Muscle layer of colon (tissue), 2 donors: ENCODE results near the gene DSG3.

Source experiments
- H3K27ac ChIP-seq: one replicate; pipeline ENCODE4 v1.7.0; 2013; ENCODE audit warnings: low read depth, mild to moderate bottlenecking, low read length, moderate library complexity
- H3K27me3 ChIP-seq, 2 donors: one replicate each; pipeline ENCODE4 v1.7.0; 2013; ENCODE audit warnings: low read length in 2 of 2, mild to moderate bottlenecking in 2 of 2; ENCODE audit not compliant: insufficient read depth in 2 of 2, control insufficient read depth in 1 of 2
- H3K36me3 ChIP-seq: one replicate; pipeline ENCODE4 v1.7.0; 2013; ENCODE audit warnings: mild to moderate bottlenecking, low read length; ENCODE audit not compliant: insufficient read depth
- H3K4me1 ChIP-seq: one replicate; pipeline ENCODE4 v1.7.0; 2013; ENCODE audit warnings: mild to moderate bottlenecking, low read length; ENCODE audit not compliant: insufficient read depth
- H3K4me3 ChIP-seq, 2 donors: one replicate each; pipeline ENCODE4 v1.7.0; 2013; ENCODE audit warnings: low read length in 2 of 2, low read depth in 1 of 2, mild to moderate bottlenecking in 1 of 2, moderate library complexity in 1 of 2
- H3K9ac ChIP-seq: one replicate; pipeline ENCODE4 v1.7.0; 2013; ENCODE audit warnings: low read length
- H3K9me3 ChIP-seq: one replicate; pipeline ENCODE4 v1.7.0; 2013; ENCODE audit warnings: mild to moderate bottlenecking, low read length
- donor health status: abdominal sarcoma.
- donor health status: Adenocarcinoma of cecum.

Gene DSG3

GRCh38 chr18:31417850-31418249 is 29.7 kb upstream of the DSG3 start:
- Histone ChIP-seq H3K9me3 (no peaks in the 10 kb centered on the region), H3K27ac (no peak overlapping the region), H3K27me3 (no peaks in the 10 kb centered on the region), H3K4me3 (no peak overlapping the region), H3K9ac (no peak overlapping the region), H3K4me1 (no peaks in the 10 kb centered on the region), H3K36me3 (no peaks in the 10 kb centered on the region)

GRCh38 chr18:31419457-31419932 is 28.0 kb upstream of the DSG3 start:
- Histone ChIP-seq H3K4me1 (no peaks in the 10 kb centered on the region), H3K27ac (no peak overlapping the region), H3K27me3 (no peaks in the 10 kb centered on the region), H3K9me3 (no peaks in the 10 kb centered on the region), H3K4me3 (no peak overlapping the region), H3K9ac (no peak overlapping the region), H3K36me3 (no peaks in the 10 kb centered on the region)

- Histone ChIP-seq H3K4me1 (no peaks in the 10 kb centered on the region), H3K9me3 (no peaks in the 10 kb centered on the region), H3K27ac (no peak overlapping the region), H3K36me3 (no peaks in the 10 kb centered on the region), H3K4me3 (no peak overlapping the region), H3K9ac (no peak overlapping the region), H3K27me3 (no peaks in the 10 kb centered on the region)
These were observed 27.5 kb upstream of the DSG3 start for GRCh38 chr18:31420032-31420431.

- Histone ChIP-seq H3K9me3 (no peaks in the 10 kb centered on the region), H3K36me3 (no peaks in the 10 kb centered on the region), H3K4me1 (no peaks in the 10 kb centered on the region), H3K4me3 (no peak overlapping the region), H3K27ac (no peak overlapping the region), H3K27me3 (no peaks in the 10 kb centered on the region), H3K9ac (no peak overlapping the region)
These were observed 27.0 kb upstream of the DSG3 start for GRCh38 chr18:31420524-31420923.

- no peak overlapping the region for H3K9ac ChIP-seq
- H3K9me3 ChIP-seq = no peaks in the 10 kb centered on the region
- H3K27ac ChIP-seq = no peak overlapping the region
- no peaks in the 10 kb centered on the region for H3K27me3 ChIP-seq
- H3K4me3 ChIP-seq = no peak overlapping the region
- no peaks in the 10 kb centered on the region for H3K4me1 ChIP-seq
- no peaks in the 10 kb centered on the region for H3K36me3 ChIP-seq
These were observed 23.1 kb upstream of the DSG3 start for GRCh38 chr18:31424383-31424988.

- no peaks in the 10 kb centered on the region for H3K9me3 ChIP-seq
- H3K4me3 ChIP-seq = no peak overlapping the region
- no peaks in the 10 kb centered on the region for H3K4me1 ChIP-seq
- H3K36me3 ChIP-seq = no peaks in the 10 kb centered on the region
- no peaks in the 10 kb centered on the region for H3K27me3 ChIP-seq
- H3K27ac ChIP-seq = no peak overlapping the region
- H3K9ac ChIP-seq = no peak overlapping the region
These were observed 21.5 kb upstream of the DSG3 start for GRCh38 chr18:31426021-31426420.

- no peak overlapping the region for H3K4me3 ChIP-seq
- H3K9ac ChIP-seq = no peak overlapping the region
- H3K4me1 ChIP-seq = no peaks in the 10 kb centered on the region
- no peak overlapping the region for H3K27ac ChIP-seq
- no peaks in the 10 kb centered on the region for H3K27me3 ChIP-seq
- H3K9me3 ChIP-seq = no peaks in the 10 kb centered on the region
- no peaks in the 10 kb centered on the region for H3K36me3 ChIP-seq
These were observed 20.6 kb upstream of the DSG3 start for GRCh38 chr18:31426871-31427406.

- H3K27ac ChIP-seq = no peak overlapping the region
- no peaks in the 10 kb centered on the region for H3K4me1 ChIP-seq
These were observed 19.3 kb upstream of the DSG3 start for GRCh38 chr18:31428211-31428610.

GRCh38 chr18:31429623-31430022 is 17.9 kb upstream of the DSG3 start:
- no peak overlapping the region for H3K4me3 ChIP-seq
- no peaks in the 10 kb centered on the region for H3K9me3 ChIP-seq
- no peak overlapping the region for H3K9ac ChIP-seq
- H3K27ac ChIP-seq = no peak overlapping the region
- no peaks in the 10 kb centered on the region for H3K27me3 ChIP-seq
- H3K4me1 ChIP-seq = no peaks in the 10 kb centered on the region
- H3K36me3 ChIP-seq = no peaks in the 10 kb centered on the region

More at GRCh38 chr18:31428211-31428610, 19.3 kb upstream of the DSG3 start:
- Histone ChIP-seq H3K4me3 (no peak overlapping the region), H3K27me3 (no peaks in the 10 kb centered on the region), H3K9ac (no peak overlapping the region), H3K9me3 (no peaks in the 10 kb centered on the region), H3K36me3 (no peaks in the 10 kb centered on the region)

- Histone ChIP-seq H3K27me3 (no peaks in the 10 kb centered on the region), H3K4me1 (no peaks in the 10 kb centered on the region), H3K4me3 (no peak overlapping the region), H3K36me3 (no peaks in the 10 kb centered on the region), H3K27ac (no peak overlapping the region), H3K9ac (no peak overlapping the region), H3K9me3 (no peaks in the 10 kb centered on the region)
These were observed 17.5 kb upstream of the DSG3 start for GRCh38 chr18:31430072-31430471.

- Histone ChIP-seq H3K27ac (no peak overlapping the region), H3K4me1 (no peaks in the 10 kb centered on the region), H3K36me3 (no peaks in the 10 kb centered on the region), H3K4me3 (no peak overlapping the region), H3K27me3 (no peaks in the 10 kb centered on the region), H3K9me3 (no peaks in the 10 kb centered on the region), H3K9ac (no peak overlapping the region)
These were observed 17.0 kb upstream of the DSG3 start for GRCh38 chr18:31430554-31430953.

- Histone ChIP-seq H3K9me3 (no peaks in the 10 kb centered on the region), H3K27me3 (no peaks in the 10 kb centered on the region), H3K4me1 (no peaks in the 10 kb centered on the region), H3K9ac (no peak overlapping the region), H3K36me3 (no peaks in the 10 kb centered on the region), H3K27ac (no peak overlapping the region), H3K4me3 (no peak overlapping the region)
These were observed 15.2 kb upstream of the DSG3 start for GRCh38 chr18:31432316-31432715.
